HCT116 (cell line): ENCODE data around the gene CDC6. TPM values are rescaled to one million over a fixed set of nuclear protein-coding genes. Genes with fewer than 3 reads are reported as not detected.

Source experiments
- ATAC-seq: fragments of 200-7000 bp; cut with Tn5 transposase; 2 replicates; pipeline ENCODE4 v1.9.1; 2020; ENCODE audit warnings: mild to moderate bottlenecking, moderate library complexity
- BruUV-seq: library from RNA; stranded (reverse); fragments of 400-500 nt; replicated peaks from 2 replicates; lab custom pipeline; 2021; lab: Mats Ljungman, UMichigan
- CTCF ChIA-PET: fragments of 300-600 bp; sonication (Branson Sonifier 250); formaldehyde crosslinking; loops from one replicate; lab custom pipeline; 2021; ENCODE audit warnings: antibody characterized with exemption; lab: Charles Lee
- POLR2A ChIA-PET: fragments of 300-600, 350-600 bp; sonication (Branson Sonifier 250); formaldehyde crosslinking; loops from one replicate; lab custom pipeline; 2021; ENCODE audit warnings: antibody characterized with exemption; lab: Charles Lee
- RAD21 ChIA-PET, 2 experiments: fragments of 300-600 bp; sonication (Branson Sonifier 250); formaldehyde crosslinking; loops; one replicate each; lab custom pipeline; 2023; ENCODE audit warnings: low total read pairs in 2 of 2; ENCODE audit not compliant: uncharacterized antibody in 2 of 2, unreplicated experiment in 2 of 2, low non-redundant PET in 1 of 2; lab: Charles Lee
- DNase-seq: peaks from one replicate; pipeline ENCODE4 v3.0.0-alpha.2; 2010; ENCODE audit warnings: low read depth, low spot score
- H2AFZ ChIP-seq: fragments of 200-600 bp; shearing (Covaris generic), sonication (generic); 2 replicates; pipeline ENCODE4 v1.6.1; 2017; ENCODE audit warnings: low read depth, mixed run types, mixed read lengths, antibody characterized with exemption, low read length; ENCODE audit not compliant: poor library complexity, severe bottlenecking
- H3K27ac ChIP-seq: 2 replicates; pipeline ENCODE4 v1.5.1; 2012; ENCODE audit warnings: low read depth, low read length
- H3K27me3 ChIP-seq: fragments of 200-600 bp; sonication (generic); 2 replicates; pipeline ENCODE4 v1.6.1; 2016; ENCODE audit warnings: mixed run types, low read length, mixed read lengths; ENCODE audit not compliant: insufficient read depth
- H3K36me3 ChIP-seq, 2 experiments: fragments of 200-500 bp in 1 of 2; fragments of 200-600 bp in 1 of 2; sonication (Bioruptor generic) in 1 of 2; sonication (generic) in 1 of 2; 2 replicates each; pipeline versions ENCODE4 v1.5.1 to v1.6.1; 2014 to 2016; ENCODE audit warnings: low read length in 2 of 2, inconsistent platforms in 1 of 2, mixed read lengths in 1 of 2, mixed run types in 1 of 2; ENCODE audit not compliant: insufficient read depth in 2 of 2, control insufficient read depth in 1 of 2
- H3K4me1 ChIP-seq, 2 experiments: fragments of 200-600 bp in 1 of 2; sonication (generic) in 1 of 2; 2 replicates each; pipeline versions ENCODE4 v1.5.1 to v1.6.1; 2012 to 2017; ENCODE audit warnings: low read length in 2 of 2, inconsistent platforms in 1 of 2, mild to moderate bottlenecking in 1 of 2, mixed read lengths in 1 of 2, mixed run types in 1 of 2, moderate library complexity in 1 of 2; ENCODE audit not compliant: insufficient read depth in 2 of 2, control insufficient read depth in 1 of 2
- H3K4me2 ChIP-seq: fragments of 200-600 bp; sonication (generic); 2 replicates; pipeline ENCODE4 v1.6.1; 2017; ENCODE audit warnings: mixed run types, low read length, mixed read lengths
- H3K4me3 ChIP-seq, 2 experiments: fragments of 200-600 bp in 1 of 2; sonication (generic) in 1 of 2; replicated peaks in 1 of 2; 2 replicates each; pipeline ENCODE4 v1.5.1; 2011 to 2016; ENCODE audit warnings: low read length in 2 of 2, control low read depth in 1 of 2, low read depth in 1 of 2, mild to moderate bottlenecking in 1 of 2, mixed read lengths in 1 of 2, mixed run types in 1 of 2
- H3K79me2 ChIP-seq: fragments of 200-600 bp; sonication (generic); 2 replicates; pipeline ENCODE4 v1.6.1; 2017; ENCODE audit warnings: mild to moderate bottlenecking, mixed run types, low read length, moderate library complexity, mixed read lengths; ENCODE audit not compliant: insufficient read depth
- H3K9ac ChIP-seq: fragments of 200-600 bp; sonication (generic); 2 replicates; pipeline ENCODE4 v1.6.1; 2016; ENCODE audit warnings: low read length, mixed read lengths
- H3K9me2 ChIP-seq: fragments of 200-600 bp; sonication (generic), shearing (Covaris generic); 2 replicates; pipeline ENCODE4 v1.6.1; 2017; ENCODE audit warnings: mixed run types, mild to moderate bottlenecking, moderate library complexity; ENCODE audit not compliant: insufficient read depth
- H3K9me3 ChIP-seq, 2 experiments: fragments of 200-500 bp in 1 of 2; fragments of 200-600 bp in 1 of 2; sonication (Bioruptor generic) in 1 of 2; sonication (generic) in 1 of 2; 2 replicates each; pipeline ENCODE4 v1.6.1; 2014 to 2017; ENCODE audit warnings: low read length in 2 of 2, mixed read lengths in 2 of 2, inconsistent platforms in 1 of 2, low read depth in 1 of 2, mild to moderate bottlenecking in 1 of 2, mixed run types in 1 of 2, moderate library complexity in 1 of 2; ENCODE audit not compliant: control insufficient read depth in 1 of 2, insufficient read depth in 1 of 2
- H4K20me1 ChIP-seq: fragments of 200-600 bp; sonication (generic), shearing (Covaris generic); 2 replicates; pipeline ENCODE4 v1.6.1; 2017; ENCODE audit warnings: mixed run types, mild to moderate bottlenecking, moderate library complexity; ENCODE audit not compliant: insufficient read depth
- ELF1 ChIP-seq: IDR thresholded peaks from 2 replicates; pipeline ENCODE4 v1.6.1; 2012; ENCODE audit warnings: low read depth, borderline replicate concordance
- JUND ChIP-seq: IDR thresholded peaks from 2 replicates; pipeline ENCODE4 v1.6.1; 2012
- SIN3A ChIP-seq: IDR thresholded peaks from 2 replicates; pipeline ENCODE4 v1.6.1; 2012; ENCODE audit warnings: low read depth
- TCF7L2 ChIP-seq: IDR thresholded peaks from 2 replicates; pipeline ENCODE4 v1.7.0; 2011; ENCODE audit warnings: borderline replicate concordance, inconsistent platforms; ENCODE audit not compliant: insufficient read depth, insufficient read length; ENCODE audit errors: extremely low read depth
- intact Hi-C: fragments of 100-400 bp; cut with micrococcal nuclease; formaldehyde crosslinking; loops from 2 replicates; pipeline ENCODE4 v1.10.0; 2022
- total RNA-seq: library from RNA; stranded (reverse); gene quantifications from one replicate; pipeline ENCODE4 v1.2.1, GENCODE V29; 2021; ENCODE audit not compliant: unreplicated experiment
- TF ChIP-seq, protein P1 (sequence below): IDR thresholded peaks from 2 replicates; pipeline ENCODE4 v1.6.1; 2011; ENCODE audit warnings: mild to moderate bottlenecking, low read length, moderate library complexity; ENCODE audit not compliant: insufficient replicate concordance; ENCODE audit errors: extremely low read depth
- TF ChIP-seq, protein P2 (sequence below): IDR thresholded peaks from 2 replicates; pipeline ENCODE4 v1.6.1; 2012; ENCODE audit warnings: low read depth

Gene CDC6
- total RNA-seq, 1 experiment from 2014 or later, result 117 TPM

DNA sequence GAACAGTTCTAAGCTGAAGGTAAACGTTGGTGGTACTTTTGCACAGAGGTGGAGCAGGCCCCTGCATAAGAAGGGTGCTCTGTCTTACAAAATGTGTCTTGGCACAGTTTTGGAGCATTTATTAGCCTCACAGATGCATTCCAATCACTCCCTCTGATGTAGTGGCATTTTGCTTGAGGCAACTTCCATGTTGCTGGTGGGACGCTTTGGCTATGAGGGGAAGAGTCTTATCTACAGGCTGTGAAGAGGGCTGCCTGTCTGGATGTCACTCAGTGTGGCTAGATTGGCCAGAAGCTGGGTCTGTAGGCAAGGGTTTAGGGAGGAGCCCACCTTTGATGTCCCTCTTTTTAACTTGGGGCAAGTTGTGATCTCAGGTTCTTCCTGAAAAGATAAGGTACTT, 18.7 kb downstream of the CDC6 start (continued):
- TF ChIP-seq, protein P1, sequence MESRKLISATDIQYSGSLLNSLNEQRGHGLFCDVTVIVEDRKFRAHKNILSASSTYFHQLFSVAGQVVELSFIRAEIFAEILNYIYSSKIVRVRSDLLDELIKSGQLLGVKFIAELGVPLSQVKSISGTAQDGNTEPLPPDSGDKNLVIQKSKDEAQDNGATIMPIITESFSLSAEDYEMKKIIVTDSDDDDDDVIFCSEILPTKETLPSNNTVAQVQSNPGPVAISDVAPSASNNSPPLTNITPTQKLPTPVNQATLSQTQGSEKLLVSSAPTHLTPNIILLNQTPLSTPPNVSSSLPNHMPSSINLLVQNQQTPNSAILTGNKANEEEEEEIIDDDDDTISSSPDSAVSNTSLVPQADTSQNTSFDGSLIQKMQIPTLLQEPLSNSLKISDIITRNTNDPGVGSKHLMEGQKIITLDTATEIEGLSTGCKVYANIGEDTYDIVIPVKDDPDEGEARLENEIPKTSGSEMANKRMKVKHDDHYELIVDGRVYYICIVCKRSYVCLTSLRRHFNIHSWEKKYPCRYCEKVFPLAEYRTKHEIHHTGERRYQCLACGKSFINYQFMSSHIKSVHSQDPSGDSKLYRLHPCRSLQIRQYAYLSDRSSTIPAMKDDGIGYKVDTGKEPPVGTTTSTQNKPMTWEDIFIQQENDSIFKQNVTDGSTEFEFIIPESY, result no peak
- TF ChIP-seq JUND, result no peak

DNA sequence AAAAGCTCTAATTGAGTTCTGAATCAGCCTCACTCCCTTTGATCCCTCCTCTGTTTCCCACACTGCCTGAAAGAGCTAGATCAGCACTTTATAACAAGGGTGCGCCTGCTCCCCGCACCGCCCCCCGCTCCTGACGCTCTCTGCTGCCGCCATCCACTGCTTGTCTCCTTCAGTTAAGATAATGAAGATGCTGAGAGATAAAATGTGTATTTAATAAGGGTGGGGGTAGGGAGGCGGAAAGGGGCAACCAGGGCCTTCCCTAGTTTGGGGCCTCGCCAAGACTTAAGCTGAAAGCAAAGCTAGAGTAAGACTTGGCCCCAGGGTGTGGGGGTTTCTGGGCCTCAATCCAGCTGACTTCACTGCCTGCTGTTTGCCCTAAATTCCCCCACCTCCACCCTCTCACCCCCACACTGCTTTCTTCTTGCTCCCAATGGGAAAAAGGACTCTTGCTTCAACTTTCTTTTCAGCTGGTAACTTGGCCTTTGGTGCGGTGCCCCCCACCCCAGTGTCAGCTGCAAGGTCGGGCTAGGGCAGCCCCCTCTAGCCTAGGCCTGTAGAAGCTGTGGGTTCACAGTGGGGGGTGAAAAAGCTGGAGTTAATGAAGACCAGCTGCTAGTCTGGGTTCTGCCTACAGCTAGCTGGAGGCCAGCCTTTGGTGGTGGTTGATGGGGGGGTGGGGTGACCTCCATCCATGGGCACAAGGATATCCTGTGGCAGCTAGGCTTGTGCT, 19.5 kb downstream of the CDC6 start:
- Histone ChIP-seq H3K36me3 (peaks cover 5 to 19% of the 10 kb centered on the region in 2 experiments; a peak in 3 of 4 replicates), H3K9ac (no peak overlapping the region), H2AFZ (no peak overlapping the region), H3K9me3 (no peaks in the 10 kb centered on the region), H3K4me2 (no peak overlapping the region), H3K27ac (no peak overlapping the region), H3K79me2 (peaks cover 19% of the 10 kb centered on the region), H3K4me3 (no peak overlapping the region), H4K20me1 (peaks cover 11% of the 10 kb centered on the region; the same call in 1 of the 2 replicates), H3K27me3 (no peaks in the 10 kb centered on the region), H3K9me2 (no peaks in the 10 kb centered on the region), H3K4me1 (peaks cover 48 to 61% of the 10 kb centered on the region in 2 experiments)
- intact Hi-C loops, result no loop called here
- ATAC-seq (no peak), DNase-seq (no peak)
- BruUV-seq, result no TSS peak
- TF ChIP-seq, protein P2, sequence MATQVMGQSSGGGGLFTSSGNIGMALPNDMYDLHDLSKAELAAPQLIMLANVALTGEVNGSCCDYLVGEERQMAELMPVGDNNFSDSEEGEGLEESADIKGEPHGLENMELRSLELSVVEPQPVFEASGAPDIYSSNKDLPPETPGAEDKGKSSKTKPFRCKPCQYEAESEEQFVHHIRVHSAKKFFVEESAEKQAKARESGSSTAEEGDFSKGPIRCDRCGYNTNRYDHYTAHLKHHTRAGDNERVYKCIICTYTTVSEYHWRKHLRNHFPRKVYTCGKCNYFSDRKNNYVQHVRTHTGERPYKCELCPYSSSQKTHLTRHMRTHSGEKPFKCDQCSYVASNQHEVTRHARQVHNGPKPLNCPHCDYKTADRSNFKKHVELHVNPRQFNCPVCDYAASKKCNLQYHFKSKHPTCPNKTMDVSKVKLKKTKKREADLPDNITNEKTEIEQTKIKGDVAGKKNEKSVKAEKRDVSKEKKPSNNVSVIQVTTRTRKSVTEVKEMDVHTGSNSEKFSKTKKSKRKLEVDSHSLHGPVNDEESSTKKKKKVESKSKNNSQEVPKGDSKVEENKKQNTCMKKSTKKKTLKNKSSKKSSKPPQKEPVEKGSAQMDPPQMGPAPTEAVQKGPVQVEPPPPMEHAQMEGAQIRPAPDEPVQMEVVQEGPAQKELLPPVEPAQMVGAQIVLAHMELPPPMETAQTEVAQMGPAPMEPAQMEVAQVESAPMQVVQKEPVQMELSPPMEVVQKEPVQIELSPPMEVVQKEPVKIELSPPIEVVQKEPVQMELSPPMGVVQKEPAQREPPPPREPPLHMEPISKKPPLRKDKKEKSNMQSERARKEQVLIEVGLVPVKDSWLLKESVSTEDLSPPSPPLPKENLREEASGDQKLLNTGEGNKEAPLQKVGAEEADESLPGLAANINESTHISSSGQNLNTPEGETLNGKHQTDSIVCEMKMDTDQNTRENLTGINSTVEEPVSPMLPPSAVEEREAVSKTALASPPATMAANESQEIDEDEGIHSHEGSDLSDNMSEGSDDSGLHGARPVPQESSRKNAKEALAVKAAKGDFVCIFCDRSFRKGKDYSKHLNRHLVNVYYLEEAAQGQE, result no peak
- no peak for TF ChIP-seq TCF7L2
- no peak for TF ChIP-seq ELF1
- no peak for TF ChIP-seq SIN3A
- CTCF ChIA-PET, result interaction anchor here (3.0 to 10.5 kb wide), 2 partner anchors 10 to 46 kb away, joined by 19 to 107 read pairs; no protein-coding TSS in a partner anchor
- POLR2A ChIA-PET, result interaction anchor here (0.6 to 0.8 kb wide), 3 partner anchors 10 to 352 kb away, joined by 3 to 5 read pairs (median 3); no protein-coding TSS in a partner anchor
- RAD21 ChIA-PET, result interaction anchor here in 1 of 2 experiments (1.1 kb wide), 1 partner anchor 48 kb away, joined by 4 read pairs; no protein-coding TSS in a partner anchor
